Left lung (tissue), 10 donors: Measurements from ENCODE around the gene VPS13D. TPM values are rescaled to one million over a fixed set of nuclear protein-coding genes. Genes with fewer than 3 reads are reported as not detected.
A peak's percentile ranks its signal among the peaks of the same experiment; 100 is the strongest.

Experiments used
- ATAC-seq: fragments of 200-7000 bp; cut with Tn5 transposase; one replicate; pipeline ENCODE4 v1.9.1; 2020; ENCODE audit warnings: moderate library complexity
- DNase-seq, 4 donors: peaks; one replicate each; pipeline ENCODE4 v3.0.0-alpha.2; 2013 to 2020
- H3K27ac ChIP-seq, 2 donors: fragments of 200-600 bp; sonication (generic) in 1 of 2; one replicate each; pipeline versions ENCODE4 v1.5.0 to v1.8.0; 2020 to 2021
- H3K27me3 ChIP-seq, 2 donors: fragments of 200-600 bp; sonication (generic) in 1 of 2; one replicate each; pipeline versions ENCODE4 v1.5.0 to v1.8.0; 2020 to 2021
- H3K36me3 ChIP-seq, 2 donors: fragments of 200-600 bp; sonication (generic) in 1 of 2; one replicate each; pipeline versions ENCODE4 v1.5.0 to v1.8.0; 2020 to 2021
- H3K4me1 ChIP-seq, 2 donors: fragments of 200-600 bp; one replicate each; pipeline ENCODE4 v1.8.0; 2021
- H3K4me3 ChIP-seq, 2 donors: fragments of 200-600 bp; sonication (generic) in 1 of 2; one replicate each; pipeline versions ENCODE4 v1.5.0 to v1.8.0; 2020 to 2021; ENCODE audit warnings: mild to moderate bottlenecking in 1 of 2
- H3K9me3 ChIP-seq, 2 donors: fragments of 200-600 bp; sonication (generic) in 1 of 2; one replicate each; pipeline versions ENCODE4 v1.5.0 to v1.8.0; 2020 to 2021
- CTCF ChIP-seq, 2 donors: fragments of 200-600 bp; sonication (generic) in 1 of 2; IDR thresholded peaks; one replicate each; pipeline versions ENCODE4 v1.5.0 to v1.8.0; 2021; ENCODE audit warnings: antibody characterized with exemption in 2 of 2
- intact Hi-C, 2 donors: fragments of 100-400 bp; cut with DNase I; formaldehyde crosslinking; loops; one replicate each; pipeline versions ENCODE4 v1.11.2 to v1.14.2; 2022
- polyA plus RNA-seq, 6 donors: library from polyadenylated mRNA; unstranded; fragments of 120-200 nt; gene quantifications; one replicate each; pipeline ENCODE4 v1.2.1, GENCODE V29; 2013; ENCODE audit not compliant: insufficient read length in 6 of 6
- total RNA-seq, 2 donors: library from RNA; stranded (reverse); fragmentation: NEBNext Ultra II Directional; extraction: Animal tissue kit (Norgen Biotek cat#: 25700); gene quantifications; one replicate each; pipeline ENCODE4 v1.2.1, GENCODE V29; 2021
- donor health status: DM: no; HTN: yes; CAD: no.
- donor health status: DM: no; HTN: no; CAD: no.

VPS13D gene
- total and polyA plus RNA-seq, 8 donors = 26.6 to 62.3 (median 30.2) TPM

- no peak overlapping the region for H3K4me3 ChIP-seq
- no peak overlapping the region for H3K27ac ChIP-seq
- no peaks in the 10 kb centered on the region for H3K9me3 ChIP-seq
- peaks cover 19 to 36% of the 10 kb centered on the region in 2 donors for H3K4me1 ChIP-seq
- intact Hi-C loops = no loop called here
- no peaks in the 10 kb centered on the region for H3K27me3 ChIP-seq
- DNase-seq (peak in 2 of 4 donors; percentile 62 to 66), ATAC-seq (peak; percentile 26)
- H3K36me3 ChIP-seq = no peaks in the 10 kb centered on the region
- no peak for TF ChIP-seq CTCF (IDR thresholded peaks at IDR 0.05)
Observed at GRCh38 chr1:12525311-12526181, 295.7 kb downstream of the VPS13D start.

GRCh38 chr1:12527564-12527963, 297.7 kb downstream of the VPS13D start:
- DNase-seq = peak in 1 of 4 donors; percentile 57
- Histone ChIP-seq H3K27me3 (no peaks in the 10 kb centered on the region), H3K9me3 (no peaks in the 10 kb centered on the region), H3K27ac (peak overlapping the region in 1 of 2 donors; percentile 62), H3K36me3 (no peaks in the 10 kb centered on the region), H3K4me3 (no peak overlapping the region), H3K4me1 (peaks cover 21 to 36% of the 10 kb centered on the region in 2 donors)
- TF ChIP-seq CTCF (IDR thresholded peaks at IDR 0.05) = no peak
- intact Hi-C loops = no loop called here
- ATAC-seq = no peak

GRCh38 chr1:12528021-12528852, 298.4 kb downstream of the VPS13D start:
- Histone ChIP-seq H3K27ac (peak overlapping the region; percentile 24 to 62), H3K9me3 (no peaks in the 10 kb centered on the region), H3K27me3 (no peaks in the 10 kb centered on the region), H3K4me1 (peaks cover 21 to 36% of the 10 kb centered on the region in 2 donors), H3K4me3 (no peak overlapping the region), H3K36me3 (no peaks in the 10 kb centered on the region)
- DNase-seq (peak in 3 of 4 donors; percentile 82 to 86 (median 84)), ATAC-seq (peak; percentile 81)
- TF ChIP-seq CTCF (IDR thresholded peaks at IDR 0.05) = no peak
- intact Hi-C loops = no loop called here

- Histone ChIP-seq H3K4me1 (peaks cover 21 to 36% of the 10 kb centered on the region in 2 donors), H3K36me3 (no peaks in the 10 kb centered on the region), H3K4me3 (no peak overlapping the region), H3K27me3 (no peaks in the 10 kb centered on the region), H3K27ac (peak overlapping the region; percentile 41 to 53), H3K9me3 (no peaks in the 10 kb centered on the region)
- ATAC-seq = no peak
- intact Hi-C loops = no loop called here
- TF ChIP-seq CTCF (IDR thresholded peaks at IDR 0.05) = no peak
- peak in 1 of 4 donors; percentile 16 for DNase-seq
Observed at GRCh38 chr1:12529640-12530174, 299.9 kb downstream of the VPS13D start.
